Spleen (tissue), 7 donors: ENCODE data around the gene TXNDC8.

Experiments
- POLR2A ChIP-seq, 3 donors: fragments of 450-650 bp; IDR thresholded peaks; one replicate each; pipeline ENCODE4 v1.5.1; 2017; ENCODE audit warnings: antibody characterized with exemption in 3 of 3, mild to moderate bottlenecking in 1 of 3
- TF ChIP-seq, protein P1 (sequence below), 11 experiments: fragments of 200-600 bp in 7 of 11; fragments of 450-650 bp in 4 of 11; sonication (generic) in 4 of 11; IDR thresholded peaks in 8 of 11; conservative IDR thresholded peaks in 3 of 11; 1 replicate in 7 of 11; 2 replicates in 4 of 11; pipeline versions ENCODE4 v1.4.0 to v1.8.0; 2016 to 2021; ENCODE audit warnings: antibody characterized with exemption in 11 of 11, inconsistent platforms in 4 of 11, mild to moderate bottlenecking in 1 of 11
- donor health status: DM: no; HTN: no; CAD: no; lungs with moderate emphysema.
- donor health status: DM: no; HTN: no; CAD: no.
- donor health status: DM: no; HTN: no; CAD: no.

DNA sequence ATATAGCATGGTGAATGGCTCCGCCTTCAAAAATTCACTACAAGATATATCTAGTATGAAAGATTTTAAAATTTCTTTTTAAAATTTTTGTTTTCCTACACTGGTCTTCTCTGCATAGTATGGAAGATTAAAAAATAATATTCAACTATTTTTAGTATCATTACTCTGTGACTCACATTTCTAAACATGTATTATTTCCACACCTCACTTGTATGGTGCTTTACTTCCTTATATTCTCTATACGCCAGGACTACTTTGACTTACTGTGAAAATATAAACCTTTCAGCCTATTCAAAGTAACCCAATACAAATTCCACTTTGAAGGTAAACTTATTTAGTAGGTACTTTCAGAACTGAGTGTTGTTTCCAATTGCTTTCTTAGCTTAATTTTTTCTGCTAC, 26.8 kb upstream of the TXNDC8 start:
- TF ChIP-seq POLR2A (IDR thresholded peaks at IDR 0.05): no peak
- TF ChIP-seq, protein P1, sequence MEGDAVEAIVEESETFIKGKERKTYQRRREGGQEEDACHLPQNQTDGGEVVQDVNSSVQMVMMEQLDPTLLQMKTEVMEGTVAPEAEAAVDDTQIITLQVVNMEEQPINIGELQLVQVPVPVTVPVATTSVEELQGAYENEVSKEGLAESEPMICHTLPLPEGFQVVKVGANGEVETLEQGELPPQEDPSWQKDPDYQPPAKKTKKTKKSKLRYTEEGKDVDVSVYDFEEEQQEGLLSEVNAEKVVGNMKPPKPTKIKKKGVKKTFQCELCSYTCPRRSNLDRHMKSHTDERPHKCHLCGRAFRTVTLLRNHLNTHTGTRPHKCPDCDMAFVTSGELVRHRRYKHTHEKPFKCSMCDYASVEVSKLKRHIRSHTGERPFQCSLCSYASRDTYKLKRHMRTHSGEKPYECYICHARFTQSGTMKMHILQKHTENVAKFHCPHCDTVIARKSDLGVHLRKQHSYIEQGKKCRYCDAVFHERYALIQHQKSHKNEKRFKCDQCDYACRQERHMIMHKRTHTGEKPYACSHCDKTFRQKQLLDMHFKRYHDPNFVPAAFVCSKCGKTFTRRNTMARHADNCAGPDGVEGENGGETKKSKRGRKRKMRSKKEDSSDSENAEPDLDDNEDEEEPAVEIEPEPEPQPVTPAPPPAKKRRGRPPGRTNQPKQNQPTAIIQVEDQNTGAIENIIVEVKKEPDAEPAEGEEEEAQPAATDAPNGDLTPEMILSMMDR (IDR thresholded peaks at IDR 0.05 in 8 of 11, conservative IDR thresholded peaks at IDR 0.05 in 3 of 11): no peak
